ENCODE results near the gene RAMP1.

The RAMP1 gene

GRCh38 chr2:237961637-237962036 is 102.2 kb downstream of the RAMP1 start:
- DNase-seq = no peak
